PC-9 (cell line): ENCODE results near the gene ADH4. TPM values are rescaled to one million over a fixed set of nuclear protein-coding genes. Genes with fewer than 3 reads are reported as not detected.

ENCODE experiments used
- BruUV-seq: library from RNA; stranded (reverse); fragments of 400-500 nt; replicated peaks from 2 replicates; lab custom pipeline; 2021; lab: Mats Ljungman, UMichigan
- CTCF ChIA-PET: fragments of 300-600 bp; sonication (Branson Sonifier 250); formaldehyde crosslinking; loops from one replicate; lab custom pipeline; 2022; ENCODE audit warnings: antibody characterized with exemption; lab: Charles Lee
- POLR2A ChIA-PET: fragments of 300-600 bp; sonication (Branson Sonifier 250); formaldehyde crosslinking; loops from one replicate; lab custom pipeline; 2022; ENCODE audit warnings: antibody characterized with exemption; ENCODE audit not compliant: unreplicated experiment; lab: Charles Lee
- DNase-seq, 2 experiments: peaks; one replicate each; pipeline versions ENCODE4 v3.0.0 to v3.0.0-alpha.2; 2015 to 2022; ENCODE audit warnings: mixed read lengths in 1 of 2
- H2AFZ ChIP-seq: fragments of 200-600 bp; sonication (generic); 2 replicates; pipeline ENCODE4 v1.8.1; 2017; ENCODE audit warnings: antibody characterized with exemption
- H3F3A ChIP-seq: fragments of 200-600 bp; sonication (generic); 2 replicates; pipeline ENCODE4 v1.8.1; 2017; ENCODE audit warnings: antibody characterized with exemption, mild to moderate bottlenecking, low read depth; ENCODE audit not compliant: insufficient read depth
- H3K27ac ChIP-seq: fragments of 200-600 bp; sonication (generic); 2 replicates; pipeline ENCODE4 v1.6.1; 2016; ENCODE audit warnings: mixed run types
- H3K27me3 ChIP-seq: fragments of 200-600 bp; sonication (generic); 2 replicates; pipeline ENCODE4 v1.6.1; 2016; ENCODE audit warnings: low read depth, mixed run types; ENCODE audit not compliant: insufficient read depth
- H3K36me3 ChIP-seq: fragments of 200-600 bp; sonication (generic); 2 replicates; pipeline ENCODE4 v1.6.1; 2016; ENCODE audit warnings: low read depth, mixed run types
- H3K4me1 ChIP-seq: fragments of 200-600 bp; sonication (generic); replicated peaks from 2 replicates; pipeline ENCODE4 v1.6.1; 2016; ENCODE audit warnings: mixed run types; ENCODE audit not compliant: insufficient read depth
- H3K4me2 ChIP-seq: fragments of 200-600 bp; sonication (generic); 2 replicates; pipeline ENCODE4 v1.6.1; 2017; ENCODE audit warnings: mixed run types
- H3K4me3 ChIP-seq: fragments of 200-600 bp; sonication (generic); 2 replicates; pipeline ENCODE4 v1.6.1; 2016; ENCODE audit warnings: mixed run types
- H3K79me2 ChIP-seq: fragments of 200-600 bp; sonication (generic); 2 replicates; pipeline ENCODE4 v1.6.1; 2017; ENCODE audit warnings: low read depth, mixed run types
- H3K9me2 ChIP-seq: fragments of 200-600 bp; sonication (generic); 2 replicates; pipeline ENCODE4 v1.8.1; 2017; ENCODE audit warnings: mild to moderate bottlenecking; ENCODE audit not compliant: insufficient read depth
- H3K9me3 ChIP-seq: fragments of 200-600 bp; sonication (generic); 2 replicates; pipeline ENCODE4 v1.8.1; 2016; ENCODE audit warnings: low read depth; ENCODE audit not compliant: insufficient read depth
- H4K20me1 ChIP-seq: fragments of 200-600 bp; sonication (generic); 2 replicates; pipeline ENCODE4 v1.8.1; 2017; ENCODE audit not compliant: insufficient read depth
- EZH2 ChIP-seq: fragments of 200-600 bp; sonication (generic); IDR thresholded peaks from 2 replicates; pipeline ENCODE4 v1.8.0; 2017; ENCODE audit warnings: antibody characterized with exemption, low read depth
- intact Hi-C: fragments of 100-400 bp; cut with micrococcal nuclease; formaldehyde crosslinking; loops from one replicate; pipeline ENCODE4 v1.10.0; 2022; ENCODE audit not compliant: unreplicated experiment
- total RNA-seq: library from RNA; stranded (reverse); gene quantifications from 2 replicates; pipeline ENCODE4 v1.2.3, GENCODE V29; 2021
- TF ChIP-seq, protein P1 (sequence below): fragments of 200-600 bp; sonication (generic); conservative IDR thresholded peaks from 2 replicates; pipeline ENCODE4 v1.6.1; 2017; ENCODE audit warnings: mixed run types, antibody characterized with exemption, mild to moderate bottlenecking, moderate library complexity

The ADH4 gene
- total RNA-seq, 1 experiment from 2014 or later: not detected

GRCh38 chr4:99091216-99091575 lies 52.9 kb downstream of the ADH4 start:
- Histone ChIP-seq H3K79me2 (peaks cover 32% of the 10 kb centered on the region), H3K27me3 (no peaks in the 10 kb centered on the region), H4K20me1 (no peaks in the 10 kb centered on the region), H3K9me3 (no peaks in the 10 kb centered on the region), H2AFZ (no peak overlapping the region), H3K4me2 (no peak overlapping the region), H3K36me3 (no peaks in the 10 kb centered on the region), H3K9me2 (no peaks in the 10 kb centered on the region), H3K4me3 (no peak overlapping the region), H3F3A (0 out of 2 replicates have a peak, but pooled peaks cover 4% of the 10 kb centered on the region), H3K4me1 (peaks cover 17% of the 10 kb centered on the region), H3K27ac (no peak overlapping the region)
- TF ChIP-seq EZH2: no peak
- TF ChIP-seq, protein P1, sequence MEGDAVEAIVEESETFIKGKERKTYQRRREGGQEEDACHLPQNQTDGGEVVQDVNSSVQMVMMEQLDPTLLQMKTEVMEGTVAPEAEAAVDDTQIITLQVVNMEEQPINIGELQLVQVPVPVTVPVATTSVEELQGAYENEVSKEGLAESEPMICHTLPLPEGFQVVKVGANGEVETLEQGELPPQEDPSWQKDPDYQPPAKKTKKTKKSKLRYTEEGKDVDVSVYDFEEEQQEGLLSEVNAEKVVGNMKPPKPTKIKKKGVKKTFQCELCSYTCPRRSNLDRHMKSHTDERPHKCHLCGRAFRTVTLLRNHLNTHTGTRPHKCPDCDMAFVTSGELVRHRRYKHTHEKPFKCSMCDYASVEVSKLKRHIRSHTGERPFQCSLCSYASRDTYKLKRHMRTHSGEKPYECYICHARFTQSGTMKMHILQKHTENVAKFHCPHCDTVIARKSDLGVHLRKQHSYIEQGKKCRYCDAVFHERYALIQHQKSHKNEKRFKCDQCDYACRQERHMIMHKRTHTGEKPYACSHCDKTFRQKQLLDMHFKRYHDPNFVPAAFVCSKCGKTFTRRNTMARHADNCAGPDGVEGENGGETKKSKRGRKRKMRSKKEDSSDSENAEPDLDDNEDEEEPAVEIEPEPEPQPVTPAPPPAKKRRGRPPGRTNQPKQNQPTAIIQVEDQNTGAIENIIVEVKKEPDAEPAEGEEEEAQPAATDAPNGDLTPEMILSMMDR: no peak
- DNase-seq: no peak
- CTCF ChIA-PET: no interaction called here
- intact Hi-C loops: no loop called here
- no TSS peak for BruUV-seq
- POLR2A ChIA-PET: no interaction called here

GRCh38 chr4:99090481-99091215 lies 53.4 kb downstream of the ADH4 start:
- no peak for DNase-seq
- Histone ChIP-seq H3K27ac (no peak overlapping the region), H3K4me2 (no peak overlapping the region), H3K9me3 (no peaks in the 10 kb centered on the region), H4K20me1 (no peaks in the 10 kb centered on the region), H3K4me3 (no peak overlapping the region), H3F3A (0 out of 2 replicates have a peak, but pooled peaks cover 4% of the 10 kb centered on the region), H3K79me2 (peaks cover 36% of the 10 kb centered on the region), H3K4me1 (peaks cover 17% of the 10 kb centered on the region), H3K9me2 (no peaks in the 10 kb centered on the region), H2AFZ (no peak overlapping the region), H3K27me3 (no peaks in the 10 kb centered on the region), H3K36me3 (no peaks in the 10 kb centered on the region)
- CTCF ChIA-PET: no interaction called here
- intact Hi-C loops: no loop called here
- POLR2A ChIA-PET: no interaction called here
- TF ChIP-seq, protein P1: no peak
- TF ChIP-seq EZH2: no peak
- BruUV-seq: no TSS peak

DNA sequence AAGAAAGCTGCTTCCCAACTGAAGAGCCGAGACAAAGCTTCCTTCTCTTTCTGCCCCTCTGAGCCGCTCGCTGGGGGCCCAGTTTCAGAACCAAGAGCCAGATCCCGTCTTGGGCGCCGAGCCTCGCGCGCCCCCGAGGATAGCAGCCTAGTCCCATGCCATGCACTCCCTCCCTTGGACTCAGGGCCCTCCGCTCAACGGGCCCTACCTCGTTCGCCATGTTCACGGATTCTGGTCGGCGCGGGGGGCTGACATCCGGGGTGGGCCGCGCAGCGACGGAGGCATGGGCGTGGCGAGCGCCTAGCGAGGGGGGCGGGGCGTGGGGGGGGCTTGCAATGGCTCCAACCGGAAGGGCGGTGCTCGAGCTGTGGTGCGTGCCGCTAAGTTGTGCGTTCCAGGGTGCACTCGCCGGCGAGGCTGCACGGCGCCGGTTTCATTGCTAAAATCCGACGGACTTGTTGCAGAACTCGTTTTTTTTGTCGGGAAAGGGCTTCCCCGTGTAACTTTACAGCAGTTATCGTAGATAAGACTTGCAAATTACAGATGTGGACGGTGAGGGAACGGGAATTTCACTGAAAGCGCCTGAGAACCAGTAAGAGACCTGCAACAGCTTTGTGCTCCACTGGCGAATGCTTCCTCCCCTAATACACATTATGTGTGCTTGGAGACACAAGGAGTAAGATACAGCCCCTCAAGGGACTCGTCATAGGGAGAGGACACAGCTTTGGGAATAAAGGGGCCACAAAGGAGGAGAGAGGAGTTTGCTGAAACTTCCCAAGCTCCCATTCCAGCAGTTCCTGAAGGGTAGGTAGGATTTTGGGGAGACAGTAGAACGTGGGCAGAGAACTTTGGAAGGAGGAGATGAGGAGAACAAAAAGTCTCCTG lies 55.4 kb downstream of the ADH4 start, which contains the start of gene ADH5:
Gene ADH5, minus strand, starts transcription at position 308 of the 885 bp plus-strand sequence. Its CDS starts 88 bp downstream, at position 220.
- Histone ChIP-seq H3K27ac (peak within 1 kb of the TSS; percentile 71), H3K4me2 (peak within 1 kb of the TSS; percentile 84), H3F3A (0 out of 2 replicates have a peak, but pooled peaks cover 4% of the 10 kb centered on the region), H3K9me3 (no peaks in the 10 kb centered on the region), H2AFZ (peak within 1 kb of the TSS; percentile 100), H3K79me2 (peaks cover 40% of the 10 kb centered on the region), H3K4me3 (peak within 1 kb of the TSS; percentile 99), H3K9me2 (no peaks in the 10 kb centered on the region), H3K27me3 (no peaks in the 10 kb centered on the region), H3K4me1 (peaks cover 17% of the 10 kb centered on the region), H4K20me1 (0 out of 2 replicates have a peak, but pooled peaks cover 2% of the 10 kb centered on the region), H3K36me3 (peaks cover 13% of the 10 kb centered on the region)
- peak; percentile 65 to 66 for DNase-seq
- TF ChIP-seq, protein P1: no peak
- TF ChIP-seq EZH2: no peak
- BruUV-seq: TSS peak; percentile 92
- CTCF ChIA-PET: no interaction called here
- POLR2A ChIA-PET: interaction anchor here (0.5 to 1.0 kb wide), 9 partner anchors 14 to 801 kb away, joined by 3 to 49 read pairs (median 5); partner anchors contain the start of gene DAPP1
- intact Hi-C loops: no loop called here
